ENCODE measurements around the gene KCNIP3.

Gene KCNIP3

DNA sequence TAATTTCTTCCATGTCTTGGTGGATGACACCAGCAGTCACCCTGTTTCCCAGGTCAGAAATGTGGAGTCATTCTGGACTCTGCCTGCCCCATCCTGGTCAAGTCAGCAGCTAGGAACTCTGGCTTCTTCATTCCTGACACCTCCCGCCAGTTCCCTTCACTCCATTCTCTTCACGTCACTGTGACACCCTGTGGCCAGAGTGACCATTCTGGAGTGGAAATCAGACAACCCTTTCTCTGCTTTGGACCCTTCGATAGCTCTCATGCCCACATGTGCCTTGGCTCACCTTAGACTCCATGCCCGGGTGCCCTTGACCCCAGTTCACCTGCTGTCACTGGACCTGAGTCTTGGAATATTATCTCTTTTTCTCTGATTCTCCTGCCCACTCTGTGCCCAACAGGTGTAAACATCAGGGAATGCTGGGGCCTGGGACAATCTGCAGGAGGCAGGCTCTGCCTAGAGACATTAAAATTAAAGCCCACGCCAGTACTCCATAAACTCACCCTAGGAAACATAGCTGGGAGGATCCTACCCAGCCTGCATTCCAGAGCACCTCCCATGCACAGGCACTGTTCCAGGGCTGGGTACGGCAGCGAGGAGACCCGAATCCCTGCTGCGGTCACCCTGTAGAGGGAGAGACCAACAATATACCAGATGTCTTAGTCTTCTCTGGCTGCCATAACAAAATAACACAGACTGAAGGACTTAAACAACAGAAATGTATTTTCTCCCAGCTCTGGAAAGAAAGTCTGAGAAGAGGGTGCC lies 64.3 kb downstream of the KCNIP3 start:
- DNase-seq (ENCODE audit: insufficient read length, low spot score) (no peak), FAIRE-seq (no peak)
- no peak for TF ChIP-seq TAF1 (IDR thresholded peaks at IDR 0.05; ENCODE audit: low read depth, low read length)
- TF ChIP-seq SPI1 (IDR thresholded peaks at IDR 0.05; ENCODE audit: low read depth, low read length): no peak
- no peak for TF ChIP-seq POU2F2 (IDR thresholded peaks at IDR 0.05; ENCODE audit: low read depth, low read length)
- no peak for TF ChIP-seq POLR2AphosphoS5 (IDR thresholded peaks at IDR 0.05; ENCODE audit: low read depth, low read length)
- no peak for TF ChIP-seq POLR2A (IDR thresholded peaks at IDR 0.05; ENCODE audit: low read depth, low read length)
- no peak for TF ChIP-seq PAX5 (IDR thresholded peaks at IDR 0.05; ENCODE audit: insufficient read depth, low read length, severe bottlenecking)

- no peak for DNase-seq (ENCODE audit: insufficient read length, low spot score)
- TF ChIP-seq PAX5 (IDR thresholded peaks at IDR 0.05; ENCODE audit: insufficient read depth, low read length, severe bottlenecking) (no peak), POLR2A (IDR thresholded peaks at IDR 0.05; ENCODE audit: low read depth, low read length) (no peak), TAF1 (IDR thresholded peaks at IDR 0.05; ENCODE audit: low read depth, low read length) (no peak), SPI1 (IDR thresholded peaks at IDR 0.05; ENCODE audit: low read depth, low read length) (no peak), POLR2AphosphoS5 (IDR thresholded peaks at IDR 0.05; ENCODE audit: low read depth, low read length) (no peak), POU2F2 (IDR thresholded peaks at IDR 0.05; ENCODE audit: low read depth, low read length) (no peak)
- FAIRE-seq: no peak
Measured at GRCh38 chr2:95362486-95362885, 65.3 kb downstream of the KCNIP3 start.

DNA sequence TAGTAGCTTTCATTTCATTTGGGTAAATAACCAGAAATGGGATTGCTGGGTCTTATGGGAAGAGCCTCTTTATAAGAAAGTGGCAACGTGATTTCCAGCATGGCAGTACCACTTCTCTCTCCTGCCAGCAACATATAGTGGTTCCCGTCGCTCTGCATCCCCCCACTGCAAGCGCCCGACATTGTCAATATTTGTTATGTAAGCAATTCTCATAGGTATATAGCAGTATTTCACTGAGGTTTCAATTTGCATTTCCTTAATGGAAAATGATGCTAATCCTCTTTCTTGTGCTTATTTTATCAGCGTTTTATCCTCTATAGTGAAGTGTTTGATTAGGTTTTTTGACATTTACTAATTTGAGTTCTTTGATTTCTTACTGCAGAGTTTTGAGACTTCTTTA lies 69.4 kb downstream of the KCNIP3 start:
- TF ChIP-seq TAF1 (IDR thresholded peaks at IDR 0.05; ENCODE audit: low read depth, low read length): no peak
- TF ChIP-seq POLR2A (IDR thresholded peaks at IDR 0.05; ENCODE audit: low read depth, low read length): no peak
- no peak for TF ChIP-seq PAX5 (IDR thresholded peaks at IDR 0.05; ENCODE audit: insufficient read depth, low read length, severe bottlenecking)
- no peak for TF ChIP-seq POLR2AphosphoS5 (IDR thresholded peaks at IDR 0.05; ENCODE audit: low read depth, low read length)
- no peak for FAIRE-seq

GRCh38 chr2:95372216-95372829 lies 75.2 kb downstream of the KCNIP3 start:
- no peak for TF ChIP-seq POU2F2 (IDR thresholded peaks at IDR 0.05; ENCODE audit: low read depth, low read length)
- TF ChIP-seq POLR2A (IDR thresholded peaks at IDR 0.05; ENCODE audit: low read depth, low read length): no peak
- no peak for TF ChIP-seq POLR2AphosphoS5 (IDR thresholded peaks at IDR 0.05; ENCODE audit: low read depth, low read length)
- TF ChIP-seq TAF1 (IDR thresholded peaks at IDR 0.05; ENCODE audit: low read depth, low read length): no peak
- TF ChIP-seq SPI1 (IDR thresholded peaks at IDR 0.05; ENCODE audit: low read depth, low read length): no peak
- no peak for TF ChIP-seq PAX5 (IDR thresholded peaks at IDR 0.05; ENCODE audit: insufficient read depth, low read length, severe bottlenecking)
- DNase-seq (ENCODE audit: insufficient read length, low spot score): no peak
- no peak for FAIRE-seq

More for the DNA sequence above, 69.4 kb downstream of the KCNIP3 start:
- DNase-seq (ENCODE audit: insufficient read length, low spot score): no peak

DNA sequence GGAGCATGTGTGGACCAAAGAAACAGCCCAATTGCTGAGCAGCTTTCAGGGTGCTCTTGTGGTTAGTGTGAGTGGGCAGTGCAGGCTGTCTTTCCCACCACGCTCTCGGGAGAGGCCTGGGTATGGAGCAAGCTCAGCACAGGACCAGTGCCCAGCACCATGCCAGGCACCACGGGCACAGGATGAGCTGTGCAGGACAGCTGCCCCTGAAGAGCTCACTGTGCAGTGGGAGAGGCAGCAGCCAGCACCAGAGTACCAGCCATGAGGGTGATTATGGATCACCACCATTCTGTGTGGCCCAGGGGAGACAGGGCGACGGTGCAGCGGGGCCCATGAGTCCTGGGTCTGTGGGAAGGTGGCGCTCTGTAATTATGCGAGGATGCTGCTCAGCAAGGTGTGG lies 75.7 kb downstream of the KCNIP3 start:
- DNase-seq (ENCODE audit: insufficient read length, low spot score) (no peak), FAIRE-seq (no peak)
- no peak for TF ChIP-seq PAX5 (IDR thresholded peaks at IDR 0.05; ENCODE audit: insufficient read depth, low read length, severe bottlenecking)
- no peak for TF ChIP-seq TAF1 (IDR thresholded peaks at IDR 0.05; ENCODE audit: low read depth, low read length)

DNA sequence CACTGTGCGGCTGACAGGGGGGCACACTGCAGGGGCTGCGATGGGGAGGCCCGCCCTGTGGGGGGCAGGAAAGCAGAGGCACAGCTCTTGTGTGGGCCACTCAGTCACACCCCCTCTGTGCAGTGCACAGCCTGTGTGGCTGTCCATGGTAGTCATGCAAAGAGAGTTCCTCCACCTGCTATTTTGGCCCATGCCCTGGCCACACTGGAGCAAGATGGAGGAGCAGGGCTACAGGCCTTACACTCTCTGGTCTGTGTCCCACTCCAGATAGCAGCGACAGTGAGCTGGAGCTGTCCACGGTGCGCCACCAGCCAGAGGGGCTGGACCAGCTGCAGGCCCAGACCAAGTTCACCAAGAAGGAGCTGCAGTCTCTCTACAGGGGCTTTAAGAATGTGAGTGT lies 76.9 kb downstream of the KCNIP3 start:
- no peak for DNase-seq (ENCODE audit: insufficient read length, low spot score)
- FAIRE-seq: no peak
- TF ChIP-seq POLR2AphosphoS5 (IDR thresholded peaks at IDR 0.05; ENCODE audit: low read depth, low read length): no peak
- TF ChIP-seq TAF1 (IDR thresholded peaks at IDR 0.05; ENCODE audit: low read depth, low read length): no peak
- TF ChIP-seq POU2F2 (IDR thresholded peaks at IDR 0.05; ENCODE audit: low read depth, low read length): no peak
- TF ChIP-seq SPI1 (IDR thresholded peaks at IDR 0.05; ENCODE audit: low read depth, low read length): no peak
- TF ChIP-seq POLR2A (IDR thresholded peaks at IDR 0.05; ENCODE audit: low read depth, low read length): no peak
- no peak for TF ChIP-seq PAX5 (IDR thresholded peaks at IDR 0.05; ENCODE audit: insufficient read depth, low read length, severe bottlenecking)

GRCh38 chr2:95374451-95374920 lies 77.3 kb downstream of the KCNIP3 start:
- FAIRE-seq (no peak), DNase-seq (ENCODE audit: insufficient read length, low spot score) (no peak)
- no peak for TF ChIP-seq PAX5 (IDR thresholded peaks at IDR 0.05; ENCODE audit: insufficient read depth, low read length, severe bottlenecking)
- TF ChIP-seq POLR2AphosphoS5 (IDR thresholded peaks at IDR 0.05; ENCODE audit: low read depth, low read length): no peak
- no peak for TF ChIP-seq TAF1 (IDR thresholded peaks at IDR 0.05; ENCODE audit: low read depth, low read length)
- no peak for TF ChIP-seq POU2F2 (IDR thresholded peaks at IDR 0.05; ENCODE audit: low read depth, low read length)
- TF ChIP-seq POLR2A (IDR thresholded peaks at IDR 0.05; ENCODE audit: low read depth, low read length): no peak
- no peak for TF ChIP-seq SPI1 (IDR thresholded peaks at IDR 0.05; ENCODE audit: low read depth, low read length)

GRCh38 chr2:95374921-95375471 lies 77.8 kb downstream of the KCNIP3 start:
- DNase-seq (ENCODE audit: insufficient read length, low spot score) (no peak), FAIRE-seq (no peak)
- TF ChIP-seq SPI1 (IDR thresholded peaks at IDR 0.05; ENCODE audit: low read depth, low read length): no peak
- no peak for TF ChIP-seq POU2F2 (IDR thresholded peaks at IDR 0.05; ENCODE audit: low read depth, low read length)
- TF ChIP-seq PAX5 (IDR thresholded peaks at IDR 0.05; ENCODE audit: insufficient read depth, low read length, severe bottlenecking): no peak
- no peak for TF ChIP-seq POLR2A (IDR thresholded peaks at IDR 0.05; ENCODE audit: low read depth, low read length)
- no peak for TF ChIP-seq POLR2AphosphoS5 (IDR thresholded peaks at IDR 0.05; ENCODE audit: low read depth, low read length)
- TF ChIP-seq TAF1 (IDR thresholded peaks at IDR 0.05; ENCODE audit: low read depth, low read length): no peak

DNA sequence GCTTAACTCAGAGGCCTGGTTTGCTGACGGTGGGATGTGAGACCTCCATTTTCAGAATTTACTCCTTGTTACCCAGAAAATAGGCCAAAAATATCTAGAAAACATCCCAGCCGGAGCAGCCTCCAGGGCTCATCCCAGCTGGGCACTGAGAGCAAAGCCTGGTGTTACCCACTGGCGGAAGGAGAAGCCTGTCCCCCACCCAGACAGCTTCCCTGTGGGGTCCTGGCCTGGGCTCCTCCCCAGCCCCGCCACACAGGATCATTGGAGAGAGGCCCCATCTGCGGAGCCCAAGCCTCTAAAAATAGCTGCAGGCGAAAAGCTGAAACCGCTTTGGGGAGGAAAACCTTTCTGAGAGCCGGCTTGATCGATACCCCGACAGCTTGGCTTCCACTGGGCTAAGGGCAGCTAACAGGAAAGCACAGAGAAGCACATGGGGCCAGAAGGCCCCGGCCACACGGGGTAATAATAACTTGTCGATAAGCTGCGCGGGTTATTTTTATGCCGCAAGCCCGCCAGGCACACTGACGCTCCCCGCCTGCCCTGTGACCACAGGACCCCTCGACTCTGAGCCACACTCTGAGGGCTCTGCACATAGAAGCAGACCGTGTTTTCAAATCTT lies 78.5 kb downstream of the KCNIP3 start:
- no peak for DNase-seq (ENCODE audit: insufficient read length, low spot score)
- FAIRE-seq: no peak
- no peak for TF ChIP-seq POLR2A (IDR thresholded peaks at IDR 0.05; ENCODE audit: low read depth, low read length)
- TF ChIP-seq POLR2AphosphoS5 (IDR thresholded peaks at IDR 0.05; ENCODE audit: low read depth, low read length): no peak
- no peak for TF ChIP-seq TAF1 (IDR thresholded peaks at IDR 0.05; ENCODE audit: low read depth, low read length)
- no peak for TF ChIP-seq PAX5 (IDR thresholded peaks at IDR 0.05; ENCODE audit: insufficient read depth, low read length, severe bottlenecking)
